Endodermal cell (in vitro differentiated cells): ENCODE data around the gene NEUROG1. TPM values are rescaled to one million over a fixed set of nuclear protein-coding genes. Genes with fewer than 3 reads are reported as not detected.

ENCODE experiments used
- DNase-seq: peaks from one replicate; pipeline ENCODE4 v3.0.0-alpha.2; 2017
- H3K27ac ChIP-seq: 2 replicates; pipeline ENCODE4 v1.5.1; 2013; ENCODE audit warnings: mild to moderate bottlenecking, low read depth, low read length, moderate library complexity
- H3K27me3 ChIP-seq: 2 replicates; pipeline ENCODE4 v1.6.1; 2013; ENCODE audit warnings: mild to moderate bottlenecking, low read length, moderate library complexity; ENCODE audit not compliant: insufficient read depth, control insufficient read depth, poor library complexity, severe bottlenecking
- H3K36me3 ChIP-seq: 2 replicates; pipeline ENCODE4 v1.7.0; 2013; ENCODE audit warnings: mild to moderate bottlenecking, low read length, moderate library complexity; ENCODE audit not compliant: control insufficient read depth, insufficient read depth
- H3K4me1 ChIP-seq: one replicate; pipeline ENCODE4 v1.7.0; 2013; ENCODE audit warnings: low read length; ENCODE audit not compliant: control insufficient read depth, insufficient read depth
- H3K4me3 ChIP-seq: 2 replicates; pipeline ENCODE4 v1.5.1; 2013; ENCODE audit warnings: mild to moderate bottlenecking, low read length, moderate library complexity
- H3K9ac ChIP-seq: 2 replicates; pipeline ENCODE4 v1.6.1; 2013; ENCODE audit warnings: mild to moderate bottlenecking, low read length, moderate library complexity; ENCODE audit not compliant: poor library complexity, severe bottlenecking; ENCODE audit errors: extremely low read depth
- H3K9me3 ChIP-seq: 2 replicates; pipeline ENCODE4 v1.6.1; 2013; ENCODE audit warnings: mild to moderate bottlenecking, low read length, moderate library complexity; ENCODE audit not compliant: control insufficient read depth
- H3K27ac Mint-ChIP-seq: 2 replicates; pipeline ENCODE4 v1.8.0; 2020; ENCODE audit warnings: mixed read lengths
- H3K27me3 Mint-ChIP-seq: 2 replicates; pipeline ENCODE4 v1.8.0; 2021; ENCODE audit warnings: mild to moderate bottlenecking, mixed read lengths; ENCODE audit not compliant: insufficient read depth
- H3K36me3 Mint-ChIP-seq: 2 replicates; pipeline ENCODE4 v1.8.0; 2020; ENCODE audit warnings: low read depth, mixed read lengths
- H3K4me1 Mint-ChIP-seq: 2 replicates; pipeline ENCODE4 v1.8.0; 2020; ENCODE audit warnings: mixed read lengths
- H3K4me3 Mint-ChIP-seq: 2 replicates; pipeline ENCODE4 v1.8.0; 2020; ENCODE audit warnings: mild to moderate bottlenecking, moderate library complexity, mixed read lengths
- H3K9me3 Mint-ChIP-seq: 2 replicates; pipeline ENCODE4 v1.8.0; 2020; ENCODE audit warnings: mild to moderate bottlenecking, mixed read lengths
- WGBS, 2 experiments: methylation state at CpG; one replicate each; pipeline versions ENCODE4 v1.1.5 to v1.1.7; 2013; ENCODE audit warnings: missing lambda C conversion rate in 2 of 2, mixed read lengths in 1 of 2; ENCODE audit not compliant: insufficient coverage in 1 of 2, insufficient read length in 1 of 2; 5-methylcytosine and 5-hydroxymethylcytosine counted together
- total RNA-seq, 2 donors: library from RNA; stranded (reverse); fragmentation: NEBNext Ultra II Directional in 1 of 2; extraction: Animal tissue kit (Norgen Biotek cat#: 25700) in 1 of 2; gene quantifications; 2 replicates in 1 of 2; 3 replicates in 1 of 2; pipeline ENCODE4 v1.2.1, GENCODE V29; 2021
- TF ChIP-seq, protein P1 (sequence below): fragments of 200-600 bp; sonication (generic); conservative IDR thresholded peaks from 2 replicates; pipeline ENCODE4 v1.5.0; 2021; ENCODE audit warnings: antibody characterized with exemption, mild to moderate bottlenecking

NEUROG1 gene
- total RNA-seq, 2 donors from 2014 or later = not detected

GRCh38 chr5:135505973-135506372 lies 29.8 kb downstream of the NEUROG1 start:
- no peak overlapping the region for H3K27ac Mint-ChIP-seq
- H3K36me3 Mint-ChIP-seq = no peaks in the 10 kb centered on the region
- Histone ChIP-seq H3K9ac (no peak overlapping the region), H3K4me3 (no peak overlapping the region), H3K27me3 (peaks cover 100% of the 10 kb centered on the region), H3K4me1 (no peaks in the 10 kb centered on the region), H3K9me3 (no peaks in the 10 kb centered on the region), H3K27ac (no peak overlapping the region), H3K36me3 (no peaks in the 10 kb centered on the region)
- TF ChIP-seq, protein P1, sequence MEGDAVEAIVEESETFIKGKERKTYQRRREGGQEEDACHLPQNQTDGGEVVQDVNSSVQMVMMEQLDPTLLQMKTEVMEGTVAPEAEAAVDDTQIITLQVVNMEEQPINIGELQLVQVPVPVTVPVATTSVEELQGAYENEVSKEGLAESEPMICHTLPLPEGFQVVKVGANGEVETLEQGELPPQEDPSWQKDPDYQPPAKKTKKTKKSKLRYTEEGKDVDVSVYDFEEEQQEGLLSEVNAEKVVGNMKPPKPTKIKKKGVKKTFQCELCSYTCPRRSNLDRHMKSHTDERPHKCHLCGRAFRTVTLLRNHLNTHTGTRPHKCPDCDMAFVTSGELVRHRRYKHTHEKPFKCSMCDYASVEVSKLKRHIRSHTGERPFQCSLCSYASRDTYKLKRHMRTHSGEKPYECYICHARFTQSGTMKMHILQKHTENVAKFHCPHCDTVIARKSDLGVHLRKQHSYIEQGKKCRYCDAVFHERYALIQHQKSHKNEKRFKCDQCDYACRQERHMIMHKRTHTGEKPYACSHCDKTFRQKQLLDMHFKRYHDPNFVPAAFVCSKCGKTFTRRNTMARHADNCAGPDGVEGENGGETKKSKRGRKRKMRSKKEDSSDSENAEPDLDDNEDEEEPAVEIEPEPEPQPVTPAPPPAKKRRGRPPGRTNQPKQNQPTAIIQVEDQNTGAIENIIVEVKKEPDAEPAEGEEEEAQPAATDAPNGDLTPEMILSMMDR = no peak
- no peaks in the 10 kb centered on the region for H3K9me3 Mint-ChIP-seq
- H3K4me3 Mint-ChIP-seq = no peak overlapping the region
- 44% methylated on average over 2 of the region's 2 CpGs; no CpG with 5 or more reads in 1 of the 2 experiments for WGBS, 2 experiments
- peaks cover 5% of the 10 kb centered on the region for H3K4me1 Mint-ChIP-seq
- no peak for DNase-seq
- peaks cover 95% of the 10 kb centered on the region for H3K27me3 Mint-ChIP-seq

DNA sequence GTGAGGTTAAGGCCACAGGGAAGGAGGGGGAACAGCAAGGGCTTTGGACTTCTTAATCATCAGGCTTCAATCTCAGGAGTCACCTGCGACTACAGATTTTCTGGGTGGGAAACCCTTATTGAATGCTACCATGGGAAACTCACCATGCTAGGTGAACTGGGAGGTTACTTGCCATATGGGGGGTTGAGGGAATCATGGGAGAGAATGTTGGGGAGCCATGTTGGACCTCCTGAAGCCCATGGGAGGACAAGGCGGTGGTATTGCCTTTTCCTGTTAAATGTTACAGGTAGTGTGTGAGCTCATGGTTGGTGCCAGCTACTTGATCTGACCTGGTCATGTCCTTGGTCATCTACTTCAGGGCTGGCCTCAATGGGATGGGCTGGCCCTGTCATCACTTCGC lies 31.4 kb downstream of the NEUROG1 start:
- Histone ChIP-seq H3K4me1 (no peaks in the 10 kb centered on the region), H3K9ac (no peak overlapping the region), H3K27me3 (peaks cover 96% of the 10 kb centered on the region), H3K9me3 (no peaks in the 10 kb centered on the region), H3K4me3 (no peak overlapping the region), H3K36me3 (no peaks in the 10 kb centered on the region), H3K27ac (no peak overlapping the region)
- Mint-ChIP-seq H3K4me3 (no peak overlapping the region), H3K4me1 (peaks cover 5% of the 10 kb centered on the region), H3K27me3 (peaks cover 85% of the 10 kb centered on the region), H3K36me3 (no peaks in the 10 kb centered on the region), H3K27ac (no peak overlapping the region), H3K9me3 (no peaks in the 10 kb centered on the region)
- WGBS, 2 experiments = 85 to 92% methylated on average over 2 to 3 of the region's 3 CpGs
- TF ChIP-seq, protein P1 = no peak
- no peak for DNase-seq

DNA sequence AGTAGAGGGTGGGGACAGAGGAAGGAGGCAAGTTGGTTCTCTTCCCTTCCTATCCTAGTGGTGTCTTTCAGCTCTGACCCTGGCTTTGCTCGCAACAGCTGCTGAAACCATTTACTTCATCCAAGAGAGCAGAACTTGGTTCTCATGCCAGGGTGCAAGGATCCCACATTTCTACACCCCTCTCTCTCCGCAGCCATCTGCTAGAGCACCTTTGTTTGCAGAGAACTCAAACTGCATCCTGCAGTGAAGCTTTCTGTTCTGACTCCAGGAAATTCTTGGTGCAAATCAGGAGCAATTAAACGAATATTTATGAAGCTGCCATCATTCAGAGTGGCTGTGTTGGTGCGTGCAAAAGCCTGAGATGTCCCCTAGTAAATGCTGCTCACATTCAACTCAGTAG lies 31.9 kb downstream of the NEUROG1 start:
- peaks cover 96% of the 10 kb centered on the region for H3K27me3 ChIP-seq
- Mint-ChIP-seq H3K4me1 (peaks cover 5% of the 10 kb centered on the region), H3K27me3 (peaks cover 80% of the 10 kb centered on the region)

More for the DNA sequence above, 31.9 kb downstream of the NEUROG1 start:
- H3K36me3 ChIP-seq = no peaks in the 10 kb centered on the region
- H3K4me3 Mint-ChIP-seq = no peak overlapping the region
- no peaks in the 10 kb centered on the region for H3K9me3 ChIP-seq
- H3K4me3 ChIP-seq = no peak overlapping the region
- no peaks in the 10 kb centered on the region for H3K36me3 Mint-ChIP-seq
- DNase-seq = no peak
- no peak overlapping the region for H3K27ac ChIP-seq
- 56 to 68% methylated on average over 3 to 4 of the region's 4 CpGs for WGBS, 2 experiments
- H3K9ac ChIP-seq = no peak overlapping the region
- H3K27ac Mint-ChIP-seq = no peak overlapping the region
- H3K9me3 Mint-ChIP-seq = no peaks in the 10 kb centered on the region
- H3K4me1 ChIP-seq = no peaks in the 10 kb centered on the region
- TF ChIP-seq, protein P1 = no peak
